ENCODE data around the gene SART3.

- TF ChIP-seq CTCF (IDR thresholded peaks at IDR 0.05) (no peak), EZH2 (IDR thresholded peaks at IDR 0.05) (no peak)
Measured at GRCh38 chr12:108478611-108479206, 82.3 kb downstream of the SART3 start.

Measured in neural progenitor cell (in vitro differentiated cells).